ENCODE data around the gene ERN1.

ERN1 gene

GRCh38 chr17:64084940-64085649 is 44.8 kb downstream of the ERN1 start:
- Histone ChIP-seq H3K27ac (ENCODE audit: extremely low read depth, low read depth, low read length) (no peak overlapping the region), H3K36me3 (ENCODE audit: control insufficient read depth in 2 of 2, insufficient read depth in 1 of 2, low read length in 2 of 2) (no peaks in the 10 kb centered on the region), H3K4me3 (ENCODE audit: low read depth, low read length) (no peak overlapping the region), H3K9me3 (ENCODE audit: control insufficient read depth, insufficient read depth, low read depth, low read length) (no peaks in the 10 kb centered on the region), H3K4me1 (ENCODE audit: control insufficient read depth, insufficient read depth, low read length) (peaks cover 28% of the 10 kb centered on the region)
- TF ChIP-seq ZNF777 (tag by site-specific recombination; IDR thresholded peaks at IDR 0.05; ENCODE audit: borderline replicate concordance) (no peak), ZNF791 (tag by site-specific recombination; IDR thresholded peaks at IDR 0.05) (no peak), PRDM10 (tag by site-specific recombination; IDR thresholded peaks at IDR 0.05) (0 out of 2 replicates have a peak, but pooled peaks have one; percentile 25)
- POLR2A ChIA-PET: no interaction called here
- CTCF ChIA-PET: interaction anchor here (0.6 to 2.0 kb wide), 4 partner anchors 21 to 56 kb away, joined by 3 to 9 read pairs (median 3); no protein-coding TSS in a partner anchor

- POLR2A ChIA-PET: interaction anchor here (0.6 kb wide), 1 partner anchor 20 kb away, joined by 3 read pairs; no protein-coding TSS in a partner anchor
- H3K4me1 ChIP-seq (ENCODE audit: control insufficient read depth, insufficient read depth, low read length): peaks cover 28% of the 10 kb centered on the region
- CTCF ChIA-PET: interaction anchor here (0.6 to 1.4 kb wide), 5 partner anchors 8 to 165 kb away, joined by 3 read pairs; no protein-coding TSS in a partner anchor
- no peaks in the 10 kb centered on the region for H3K9me3 ChIP-seq (ENCODE audit: control insufficient read depth, insufficient read depth, low read depth, low read length)
- H3K36me3 ChIP-seq (ENCODE audit: control insufficient read depth in 2 of 2, insufficient read depth in 1 of 2, low read length in 2 of 2): no peaks in the 10 kb centered on the region
- peak overlapping the region; percentile 13; the same call in 1 of the 2 replicates for H3K27ac ChIP-seq (ENCODE audit: extremely low read depth, low read depth, low read length)
- H3K4me3 ChIP-seq (ENCODE audit: low read depth, low read length): no peak overlapping the region
- peak; percentile 83 for TF ChIP-seq KLF9 (tag by site-specific recombination; IDR thresholded peaks at IDR 0.05; ENCODE audit: low read depth)
- peak; percentile 55; the same call in 1 of the 2 replicates for TF ChIP-seq EGR2 (tag by site-specific recombination; IDR thresholded peaks at IDR 0.05; ENCODE audit: low read depth)
- 0 out of 2 replicates have a peak, but pooled peaks have one; percentile 4 for TF ChIP-seq ZBTB8A (tag by site-specific recombination; IDR thresholded peaks at IDR 0.05)
- no peak for TF ChIP-seq ZNF776 (tag by site-specific recombination; IDR thresholded peaks at IDR 0.05; ENCODE audit: borderline replicate concordance)
- no peak for TF ChIP-seq ZNF777 (tag by site-specific recombination; IDR thresholded peaks at IDR 0.05; ENCODE audit: borderline replicate concordance)
- TF ChIP-seq ZNF416 (tag by site-specific recombination; IDR thresholded peaks at IDR 0.05): no peak
- peak; percentile 80 for TF ChIP-seq WT1 (tag by site-specific recombination; IDR thresholded peaks at IDR 0.05)
- peak; percentile 83 for TF ChIP-seq SP7 (tag by site-specific recombination; IDR thresholded peaks at IDR 0.05)
- no peak for TF ChIP-seq PRDM6 (tag by site-specific recombination; IDR thresholded peaks at IDR 0.05)
- no peak for TF ChIP-seq ZNF280D (tag by site-specific recombination; IDR thresholded peaks at IDR 0.05)
- no peak for TF ChIP-seq ZNF48 (tag by site-specific recombination; IDR thresholded peaks at IDR 0.05)
- TF ChIP-seq TRIM28 (IDR thresholded peaks at IDR 0.05; ENCODE audit: borderline replicate concordance, low read length): no peak
- TF ChIP-seq PRDM4 (tag by site-specific recombination; IDR thresholded peaks at IDR 0.05): 0 out of 2 replicates have a peak, but pooled peaks have one; percentile 23
- TF ChIP-seq HIC1 (tag by site-specific recombination; IDR thresholded peaks at IDR 0.05): no peak
- TF ChIP-seq ZNF660 (tag by site-specific recombination; IDR thresholded peaks at IDR 0.05): no peak
- TF ChIP-seq ZNF2 (tag by site-specific recombination; IDR thresholded peaks at IDR 0.05): no peak
Observed at GRCh38 chr17:64084086-64084939, 45.6 kb downstream of the ERN1 start.

All from HEK293 (cell line).